HepG2 (cell line): ENCODE measurements around the gene ALDOA. TPM values are rescaled to one million over a fixed set of nuclear protein-coding genes. Genes with fewer than 3 reads are reported as not detected.

Experiments
- ATM ChIP-seq: fragments of 450-650 bp; IDR thresholded peaks from 2 replicates; pipeline ENCODE4 v1.7.1; 2017; ENCODE audit warnings: mild to moderate bottlenecking, borderline replicate concordance
- GMEB1 ChIP-seq: sonication (generic); formaldehyde crosslinking; IDR thresholded peaks from 2 replicates; pipeline ENCODE4 v1.5.1; 2020; ENCODE audit warnings: missing genetic modification reagents, mild to moderate bottlenecking, borderline replicate concordance
- KDM5A ChIP-seq: fragments of 200-600 bp; sonication (generic); IDR thresholded peaks from 2 replicates; pipeline ENCODE4 v1.7.0; 2018; ENCODE audit warnings: antibody characterized with exemption, mild to moderate bottlenecking, low read length, borderline replicate concordance
- MTF1 ChIP-seq: sonication (generic); formaldehyde crosslinking; IDR thresholded peaks from 2 replicates; pipeline ENCODE4 v1.5.0; 2020; ENCODE audit warnings: missing genetic modification reagents
- RBFOX2 ChIP-seq: fragments of 200-400 bp; formaldehyde crosslinking; IDR thresholded peaks from 2 replicates; pipeline ENCODE4 v1.6.1; 2017; ENCODE audit warnings: low read depth, mild to moderate bottlenecking, low read length
- RNF219 ChIP-seq: sonication (generic); formaldehyde crosslinking; IDR thresholded peaks from 2 replicates; pipeline ENCODE4 v1.5.0; 2020; ENCODE audit warnings: mild to moderate bottlenecking, missing genetic modification reagents
- SNRNP70 ChIP-seq: fragments of 200-400 bp; formaldehyde crosslinking; IDR thresholded peaks from 2 replicates; pipeline ENCODE4 v1.6.1; 2017; ENCODE audit warnings: mild to moderate bottlenecking, low read depth, low read length, moderate library complexity
- SOX13 ChIP-seq, 3 experiments: fragments of 450-650 bp in 1 of 3; sonication (generic) in 1 of 3; formaldehyde crosslinking in 1 of 3; IDR thresholded peaks in 2 of 3; conservative IDR thresholded peaks in 1 of 3; 2 replicates each; pipeline versions ENCODE4 v1.5.0 to v1.6.1; 2016 to 2020; ENCODE audit warnings: antibody characterized with exemption in 1 of 3, mild to moderate bottlenecking in 1 of 3, missing compliant biosample characterization in 1 of 3, missing genetic modification reagents in 1 of 3, moderate library complexity in 1 of 3
- USF2 ChIP-seq, 2 experiments: sonication (generic) in 1 of 2; formaldehyde crosslinking in 1 of 2; IDR thresholded peaks; 2 replicates each; pipeline versions ENCODE4 v1.5.1 to v1.6.1; 2011 to 2020; ENCODE audit warnings: borderline replicate concordance in 1 of 2, low read depth in 1 of 2, low read length in 1 of 2, mild to moderate bottlenecking in 1 of 2, missing genetic modification reagents in 1 of 2, moderate library complexity in 1 of 2
- ZBTB25 ChIP-seq: IDR thresholded peaks from 2 replicates; pipeline ENCODE4 v1.6.1; 2018; ENCODE audit warnings: missing genetic modification reagents
- ZNF44 ChIP-seq: sonication (generic); formaldehyde crosslinking; IDR thresholded peaks from 2 replicates; pipeline ENCODE4 v1.5.1; 2020; ENCODE audit warnings: mild to moderate bottlenecking, missing genetic modification reagents
- ZNF512 ChIP-seq: sonication (generic); formaldehyde crosslinking; IDR thresholded peaks from 2 replicates; pipeline ENCODE4 v1.4.0; 2020; ENCODE audit warnings: mild to moderate bottlenecking, missing genetic modification reagents
- ZNF839 ChIP-seq: sonication (generic); formaldehyde crosslinking; IDR thresholded peaks from 2 replicates; pipeline ENCODE4 v1.4.0; 2020; ENCODE audit warnings: missing genetic modification reagents, mild to moderate bottlenecking, borderline replicate concordance
- ZNF878 ChIP-seq: sonication (generic); formaldehyde crosslinking; IDR thresholded peaks from 2 replicates; pipeline ENCODE4 v1.8.1; 2023; ENCODE audit warnings: mild to moderate bottlenecking, missing genetic modification reagents, moderate library complexity
- ZNF883 ChIP-seq: sonication (generic); formaldehyde crosslinking; IDR thresholded peaks from 2 replicates; pipeline ENCODE4 v1.5.1; 2020; ENCODE audit warnings: mild to moderate bottlenecking, missing genetic modification reagents; ENCODE audit errors: not compliant biosample characterization
- polyA plus RNA-seq, 8 experiments: library from polyadenylated mRNA; depleted of rRNA in 3 of 8; stranded (reverse) in 7 of 8; unstranded in 1 of 8; fragments of >200 nt; fragmentation: Illumina TruSeq in 4 of 8; extraction: Trizol in 4 of 8; gene quantifications; 2 replicates each; pipeline versions ENCODE4 v1.2.1 to v1.2.3, GENCODE V29; 2011 to 2016; ENCODE audit warnings: low read depth in 4 of 8, missing spikeins in 1 of 8, mixed read lengths in 1 of 8; ENCODE audit not compliant: insufficient read depth in 1 of 8
- total RNA-seq, 5 experiments: library from RNA; depleted of rRNA; stranded (reverse); fragments of >200 nt; fragmentation: Illumina TruSeq; extraction: Trizol; gene quantifications; 2 replicates each; pipeline ENCODE4 v1.2.3, GENCODE V29; 2016; ENCODE audit warnings: low read depth in 1 of 5

Gene ALDOA
- total and polyA plus RNA-seq, 2 of the 13 experiments (the other 11 are each of a cell fraction or from before 2014, with no cell fraction given), result 925 to 1,884 TPM

GRCh38 chr16:30065102-30065942 is at the start of gene ALDOA (continued):
- TF ChIP-seq USF2 (IDR thresholded peaks at IDR 0.05; ENCODE audit: low read depth, low read length) (no peak; the same call in 1 of the 2 replicates), USF2 (CRISPR knock-in tag; IDR thresholded peaks at IDR 0.05; ENCODE audit: borderline replicate concordance) (peak; percentile 75; the same call in 1 of the 2 replicates), ZNF878 (CRISPR knock-in tag) (peak; percentile 92), MTF1 (peak; percentile 85), SOX13 (IDR thresholded peaks at IDR 0.05) (peak; percentile 38; the same call in 1 of the 2 replicates), SOX13 (CRISPR knock-in tag; conservative IDR thresholded peaks at IDR 0.05 in 1 of 2, IDR thresholded peaks at IDR 0.05 in 1 of 2) (no peak; a peak in 1 of 4 replicates), RBFOX2 (peak; percentile 99), ZNF839 (CRISPR knock-in tag) (peak; percentile 99), GMEB1 (peak; percentile 89), ATM (no peak), ZNF44 (CRISPR knock-in tag) (no peak; the same call in 1 of the 2 replicates), KDM5A (peak; percentile 74; the same call in 1 of the 2 replicates), SNRNP70 (no peak), RNF219 (CRISPR knock-in tag) (peak; percentile 79; the same call in 1 of the 2 replicates), ZBTB25 (CRISPR knock-in tag) (peak; percentile 75), ZNF883 (CRISPR knock-in tag) (peak; percentile 77), ZNF512 (CRISPR knock-in tag) (peak; percentile 89)
